Epithelial cell of proximal tubule (primary cell): Measurements from ENCODE around the gene TES. TPM values are rescaled to one million over a fixed set of nuclear protein-coding genes. Genes with fewer than 3 reads are reported as not detected.

Experiments
- DNase-seq: peaks from one replicate; pipeline ENCODE4 v3.0.0-alpha.2; 2011; ENCODE audit warnings: low read depth
- H3K4me3 ChIP-seq: 2 replicates; pipeline ENCODE4 v1.5.1; 2011; ENCODE audit warnings: low read depth, mild to moderate bottlenecking, low read length
- total RNA-seq: library from RNA; depleted of rRNA; stranded (reverse); fragments of >200 nt; gene quantifications from 2 replicates; pipeline ENCODE4 v1.2.3, GENCODE V29; 2015
- TF ChIP-seq, protein P1 (sequence below): conservative IDR thresholded peaks from 2 replicates; pipeline ENCODE4 v1.5.1; 2012; ENCODE audit warnings: low read depth, mild to moderate bottlenecking, low read length

TES gene
- total RNA-seq, 1 donor from 2014 or later, result 174 TPM

DNA sequence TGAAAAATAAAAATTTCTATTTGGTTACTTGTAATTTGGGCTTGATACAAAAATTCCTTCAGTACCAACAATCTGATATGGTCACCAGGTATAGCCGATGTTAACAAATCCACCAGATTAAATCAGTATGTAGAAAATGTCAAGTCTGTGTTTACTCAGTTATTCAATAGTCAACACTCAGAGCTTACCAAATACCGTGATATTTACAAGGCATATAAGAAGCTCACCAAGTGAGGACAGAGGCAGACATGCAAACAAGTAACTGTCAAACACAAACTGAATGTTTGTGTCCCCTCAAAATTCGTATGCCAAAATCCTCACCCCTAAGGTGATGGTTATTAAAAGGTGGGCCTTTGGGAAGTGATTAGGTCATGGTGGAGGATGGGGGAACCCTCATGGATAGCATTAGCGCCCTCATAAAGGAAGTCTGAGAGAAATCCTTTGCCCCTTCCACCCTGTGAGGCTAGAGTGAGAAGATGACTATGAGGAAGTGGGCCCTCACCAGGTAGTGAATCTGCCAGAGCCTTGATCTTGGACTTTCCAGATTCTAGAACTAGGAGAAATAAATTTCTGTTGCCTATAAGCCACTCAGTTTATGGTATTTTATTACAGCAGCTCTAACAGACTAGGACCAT is 63.1 kb downstream of the TES start:
- DNase-seq, result no peak
- H3K4me3 ChIP-seq, result no peak overlapping the region
- TF ChIP-seq, protein P1, sequence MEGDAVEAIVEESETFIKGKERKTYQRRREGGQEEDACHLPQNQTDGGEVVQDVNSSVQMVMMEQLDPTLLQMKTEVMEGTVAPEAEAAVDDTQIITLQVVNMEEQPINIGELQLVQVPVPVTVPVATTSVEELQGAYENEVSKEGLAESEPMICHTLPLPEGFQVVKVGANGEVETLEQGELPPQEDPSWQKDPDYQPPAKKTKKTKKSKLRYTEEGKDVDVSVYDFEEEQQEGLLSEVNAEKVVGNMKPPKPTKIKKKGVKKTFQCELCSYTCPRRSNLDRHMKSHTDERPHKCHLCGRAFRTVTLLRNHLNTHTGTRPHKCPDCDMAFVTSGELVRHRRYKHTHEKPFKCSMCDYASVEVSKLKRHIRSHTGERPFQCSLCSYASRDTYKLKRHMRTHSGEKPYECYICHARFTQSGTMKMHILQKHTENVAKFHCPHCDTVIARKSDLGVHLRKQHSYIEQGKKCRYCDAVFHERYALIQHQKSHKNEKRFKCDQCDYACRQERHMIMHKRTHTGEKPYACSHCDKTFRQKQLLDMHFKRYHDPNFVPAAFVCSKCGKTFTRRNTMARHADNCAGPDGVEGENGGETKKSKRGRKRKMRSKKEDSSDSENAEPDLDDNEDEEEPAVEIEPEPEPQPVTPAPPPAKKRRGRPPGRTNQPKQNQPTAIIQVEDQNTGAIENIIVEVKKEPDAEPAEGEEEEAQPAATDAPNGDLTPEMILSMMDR, result no peak

DNA sequence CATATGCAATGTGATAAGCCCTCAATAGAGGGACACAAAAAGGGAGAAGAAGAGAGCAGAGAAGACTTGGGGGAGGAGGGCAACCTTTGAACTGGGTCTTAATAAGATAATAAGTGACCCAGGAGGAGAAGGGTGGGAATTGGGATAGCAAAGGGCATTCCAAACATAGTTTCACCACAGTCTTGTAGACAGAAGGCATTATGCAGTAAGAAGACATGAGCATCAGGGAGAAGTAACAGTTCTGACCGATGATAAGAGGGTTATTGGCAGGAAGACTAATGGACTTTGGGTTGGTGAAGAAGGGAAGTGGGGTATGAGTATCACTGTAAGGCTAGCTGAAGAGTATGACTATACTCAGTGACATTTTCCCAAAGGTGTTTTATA is 63.6 kb downstream of the TES start:
- TF ChIP-seq, protein P1, result no peak
- H3K4me3 ChIP-seq, result no peak overlapping the region
- no peak for DNase-seq

DNA sequence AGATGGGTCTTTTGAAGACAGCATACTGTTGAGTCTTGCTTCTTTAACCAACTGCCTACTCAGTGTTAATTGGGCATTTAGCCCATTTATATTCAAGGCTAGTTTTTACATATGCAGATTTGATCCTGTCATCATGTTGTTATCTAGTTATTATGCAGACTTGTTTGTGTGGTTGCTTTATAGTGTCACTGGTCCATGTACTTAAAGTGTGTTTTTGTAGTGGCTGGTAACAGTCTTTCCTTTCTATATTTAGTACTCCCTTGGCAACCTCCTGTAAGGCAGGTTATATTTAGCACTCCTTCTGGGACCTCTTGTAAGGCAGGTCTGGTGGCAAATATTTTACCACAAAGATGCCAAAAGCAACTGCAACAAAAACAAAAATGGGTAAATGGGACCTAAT is 66.7 kb downstream of the TES start:
- no peak overlapping the region for H3K4me3 ChIP-seq
- TF ChIP-seq, protein P1, result no peak
- no peak for DNase-seq

- H3K4me3 ChIP-seq, result no peak overlapping the region
- TF ChIP-seq, protein P1, result no peak
- no peak for DNase-seq
These were observed 68.9 kb downstream of the TES start for GRCh38 chr7:116279217-116279616.

GRCh38 chr7:116280803-116281202 is 70.5 kb downstream of the TES start:
- TF ChIP-seq, protein P1, result no peak
- DNase-seq, result no peak
- no peak overlapping the region for H3K4me3 ChIP-seq

DNA sequence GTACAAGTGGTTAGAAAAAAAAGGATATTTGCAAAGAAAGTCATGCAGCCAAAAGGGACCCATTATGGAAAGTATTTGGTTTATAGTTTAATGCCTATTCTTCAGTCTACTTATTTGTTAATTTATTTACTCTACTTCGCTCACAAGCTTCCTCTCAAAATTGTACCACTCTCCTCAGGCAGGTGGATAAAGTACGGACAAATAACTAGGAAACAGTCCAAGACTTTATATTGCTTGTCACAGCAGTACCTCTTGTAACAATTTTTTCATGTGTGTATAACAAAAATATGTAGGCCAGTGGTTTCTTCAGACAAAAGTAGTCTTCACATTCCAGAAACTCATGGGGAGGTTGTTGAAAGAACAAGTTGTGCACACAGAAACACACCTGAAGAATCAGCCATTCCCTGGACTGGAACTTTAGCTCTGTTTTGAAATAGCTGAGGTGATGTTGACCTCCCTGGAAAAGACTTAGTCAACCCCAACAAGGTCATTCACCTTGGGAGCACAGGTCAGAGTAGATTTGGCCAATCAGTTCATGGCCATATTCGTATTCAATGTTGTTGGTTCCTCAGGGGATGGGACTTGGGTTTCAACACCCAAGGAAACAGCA is 73.4 kb downstream of the TES start:
- H3K4me3 ChIP-seq, result no peak overlapping the region
- no peak for DNase-seq
- TF ChIP-seq, protein P1, result no peak

- H3K4me3 ChIP-seq, result no peak overlapping the region
- no peak for DNase-seq
- TF ChIP-seq, protein P1, result no peak
These were observed 74.1 kb downstream of the TES start for GRCh38 chr7:116284390-116284789.
